A673 (cell line): ENCODE data around the gene AKT3. TPM values are rescaled to one million over a fixed set of nuclear protein-coding genes. Genes with fewer than 3 reads are reported as not detected.

Experiments
- BruUV-seq: library from RNA; stranded (reverse); fragments of 400-500 nt; replicated peaks from 2 replicates; lab custom pipeline; 2021; lab: Mats Ljungman, UMichigan
- CTCF ChIA-PET: fragments of 300-600 bp; sonication (Branson Sonifier 250); formaldehyde crosslinking; loops from one replicate; lab custom pipeline; 2022; ENCODE audit warnings: antibody characterized with exemption; lab: Charles Lee
- POLR2A ChIA-PET: fragments of 300-600 bp; sonication (Branson Sonifier 250); formaldehyde crosslinking; loops from one replicate; lab custom pipeline; 2022; ENCODE audit warnings: antibody characterized with exemption; ENCODE audit not compliant: low non-redundant PET; lab: Charles Lee
- DNase-seq: peaks from one replicate; pipeline ENCODE4 v3.0.0-alpha.2; 2015; ENCODE audit warnings: low spot score
- H3K27ac ChIP-seq: fragments of 200-600 bp; sonication (generic); 2 replicates; pipeline ENCODE4 v1.5.1; 2016; ENCODE audit warnings: mixed run types, low read depth, mild to moderate bottlenecking, mixed read lengths, antibody characterized with exemption, low read length; ENCODE audit not compliant: poor library complexity, severe bottlenecking
- H3K27me3 ChIP-seq: fragments of 200-600 bp; sonication (generic); replicated peaks from 2 replicates; pipeline ENCODE4 v1.6.1; 2017; ENCODE audit warnings: mixed run types, low read depth, mild to moderate bottlenecking, mixed read lengths, antibody characterized with exemption, low read length; ENCODE audit not compliant: insufficient read depth, poor library complexity
- H3K36me3 ChIP-seq: fragments of 200-600 bp; sonication (generic); 2 replicates; pipeline ENCODE4 v1.6.1; 2016; ENCODE audit warnings: mixed run types, mild to moderate bottlenecking, mixed read lengths, antibody characterized with exemption, low read length; ENCODE audit not compliant: insufficient read depth, poor library complexity, severe bottlenecking
- H3K4me1 ChIP-seq: fragments of 200-600 bp; sonication (generic); 2 replicates; pipeline ENCODE4 v1.6.1; 2017; ENCODE audit warnings: mixed run types, mild to moderate bottlenecking, mixed read lengths, antibody characterized with exemption, low read length; ENCODE audit not compliant: insufficient read depth, poor library complexity, severe bottlenecking
- H3K4me3 ChIP-seq: fragments of 200-600 bp; sonication (generic); 2 replicates; pipeline ENCODE4 v1.5.1; 2016; ENCODE audit warnings: low read depth, mixed run types, mild to moderate bottlenecking, mixed read lengths, low read length; ENCODE audit not compliant: poor library complexity, severe bottlenecking
- H3K9me3 ChIP-seq: fragments of 200-600 bp; sonication (generic); 2 replicates; pipeline ENCODE4 v1.6.1; 2016; ENCODE audit warnings: mixed run types, low read depth, mild to moderate bottlenecking, mixed read lengths, antibody characterized with exemption, low read length; ENCODE audit not compliant: poor library complexity, severe bottlenecking
- CTCF ChIP-seq: fragments of 300-800, 200-600 bp; sonication (generic); conservative IDR thresholded peaks from 2 replicates; pipeline ENCODE4 v1.5.1; 2017; ENCODE audit warnings: low read depth, mild to moderate bottlenecking, antibody characterized with exemption, low read length, moderate library complexity, mixed read lengths
- EZH2 ChIP-seq: fragments of 200-600 bp; sonication (generic); IDR thresholded peaks from 2 replicates; pipeline ENCODE4 v1.6.1; 2017; ENCODE audit warnings: borderline replicate concordance, low read depth, mild to moderate bottlenecking, mixed read lengths, antibody characterized with exemption, low read length; ENCODE audit not compliant: poor library complexity, severe bottlenecking
- intact Hi-C: fragments of 100-400 bp; cut with micrococcal nuclease; formaldehyde crosslinking; loops from one replicate; pipeline ENCODE4 v1.10.0; 2022; ENCODE audit not compliant: unreplicated experiment
- total RNA-seq: library from RNA; stranded (reverse); gene quantifications from 2 replicates; pipeline ENCODE4 v1.2.3, GENCODE V29; 2021

AKT3 gene
- total RNA-seq, 1 experiment from 2014 or later = 14.4 TPM

GRCh38 chr1:243790404-243790803 lies 59.6 kb downstream of the AKT3 start:
- no peak for TF ChIP-seq CTCF
- TF ChIP-seq EZH2 = no peak
- intact Hi-C loops = no loop called here
- Histone ChIP-seq H3K4me3 (no peak overlapping the region), H3K36me3 (no peaks in the 10 kb centered on the region), H3K27ac (no peak overlapping the region), H3K4me1 (no peaks in the 10 kb centered on the region), H3K9me3 (no peaks in the 10 kb centered on the region), H3K27me3 (no peaks in the 10 kb centered on the region)
- ChIA-PET POLR2A (no interaction called here), CTCF (no interaction called here)
- BruUV-seq = no TSS peak
- no peak for DNase-seq

- no peaks in the 10 kb centered on the region for H3K9me3 ChIP-seq
- intact Hi-C loops = no loop called here
- BruUV-seq = no TSS peak
- POLR2A ChIA-PET = no interaction called here
- H3K27me3 ChIP-seq = no peaks in the 10 kb centered on the region
- no peak overlapping the region for H3K27ac ChIP-seq
- TF ChIP-seq EZH2 = no peak
- TF ChIP-seq CTCF = no peak
- H3K4me3 ChIP-seq = no peak overlapping the region
- no peaks in the 10 kb centered on the region for H3K4me1 ChIP-seq
- CTCF ChIA-PET = no interaction called here
- DNase-seq = no peak
- no peaks in the 10 kb centered on the region for H3K36me3 ChIP-seq
Observed at GRCh38 chr1:243786531-243786930, 63.5 kb downstream of the AKT3 start.

- H3K9me3 ChIP-seq = no peaks in the 10 kb centered on the region
- no peaks in the 10 kb centered on the region for H3K4me1 ChIP-seq
- intact Hi-C loops = no loop called here
- H3K36me3 ChIP-seq = no peaks in the 10 kb centered on the region
- no peak for DNase-seq
- no TSS peak for BruUV-seq
- CTCF ChIA-PET = no interaction called here
- no peak overlapping the region for H3K4me3 ChIP-seq
- POLR2A ChIA-PET = no interaction called here
- TF ChIP-seq CTCF = no peak
- TF ChIP-seq EZH2 = no peak
- H3K27ac ChIP-seq = no peak overlapping the region
- no peaks in the 10 kb centered on the region for H3K27me3 ChIP-seq
Observed at GRCh38 chr1:243784506-243784905, 65.5 kb downstream of the AKT3 start.
